Measurements from ENCODE around the gene LEP.

Gene LEP

DNA sequence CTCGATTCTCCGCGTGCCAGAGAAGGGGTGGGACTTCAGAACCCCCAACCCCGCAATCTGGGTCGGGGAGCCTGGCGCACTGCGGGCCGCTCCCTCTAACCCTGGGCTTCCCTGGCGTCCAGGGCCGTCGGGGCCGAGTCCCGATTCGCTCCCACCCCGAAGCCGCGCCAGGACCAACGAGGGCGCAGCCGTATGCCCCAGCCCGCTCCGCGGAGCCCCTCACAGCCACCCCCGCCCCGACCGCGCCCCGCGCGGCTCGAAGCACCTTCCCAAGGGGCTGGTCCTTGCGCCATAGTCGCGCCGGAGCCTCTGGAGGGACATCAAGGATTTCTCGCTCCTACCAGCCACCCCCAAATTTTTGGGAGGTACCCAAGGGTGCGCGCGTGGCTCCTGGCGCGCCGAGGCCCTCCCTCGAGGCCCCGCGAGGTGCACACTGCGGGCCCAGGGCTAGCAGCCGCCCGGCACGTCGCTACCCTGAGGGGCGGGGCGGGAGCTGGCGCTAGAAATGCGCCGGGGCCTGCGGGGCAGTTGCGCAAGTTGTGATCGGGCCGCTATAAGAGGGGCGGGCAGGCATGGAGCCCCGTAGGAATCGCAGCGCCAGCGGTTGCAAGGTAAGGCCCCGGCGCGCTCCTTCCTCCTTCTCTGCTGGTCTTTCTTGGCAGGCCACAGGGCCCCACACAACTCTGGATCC is at the start of gene LEP:
Gene LEP (plus strand): TSS at position 583 of the 691 bp plus-strand sequence. CDS start 10,741 bp downstream, outside the sequence.
- no peak for DNase-seq (ENCODE audit: low spot score)

DNA sequence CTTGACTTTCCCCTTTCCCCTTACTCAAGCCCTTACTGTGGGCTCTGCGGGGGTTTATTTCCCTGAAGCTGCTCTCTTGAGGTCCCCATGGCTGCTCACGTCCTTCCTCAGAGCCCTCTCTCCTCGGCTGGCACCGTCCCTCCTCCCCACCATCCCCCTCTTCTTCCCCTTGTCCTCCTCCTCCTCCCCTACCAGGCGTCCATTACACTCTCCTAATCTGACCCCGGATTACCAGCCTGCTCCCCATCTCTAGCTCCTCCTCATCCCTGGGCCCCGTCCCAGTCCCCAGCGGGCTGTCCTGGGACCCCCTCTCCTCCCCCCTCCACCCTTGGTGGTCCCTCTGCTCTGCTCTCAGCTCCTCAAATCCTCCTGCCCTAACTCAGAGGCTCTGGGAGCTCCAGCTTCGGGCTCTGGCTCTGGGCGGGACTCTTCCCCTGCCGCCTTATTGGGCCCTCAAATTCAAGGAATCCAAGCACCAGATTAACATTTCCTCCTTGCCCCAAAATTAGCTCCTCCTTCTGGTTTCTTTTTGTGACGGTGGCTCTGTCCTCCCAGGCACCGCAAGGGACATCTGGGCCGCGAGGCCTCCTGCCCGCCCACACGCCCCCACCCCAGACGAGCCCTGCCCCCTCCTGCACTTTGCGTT is 48.5 kb upstream of the LEP start:
- DNase-seq (ENCODE audit: low spot score) = no peak

DNA sequence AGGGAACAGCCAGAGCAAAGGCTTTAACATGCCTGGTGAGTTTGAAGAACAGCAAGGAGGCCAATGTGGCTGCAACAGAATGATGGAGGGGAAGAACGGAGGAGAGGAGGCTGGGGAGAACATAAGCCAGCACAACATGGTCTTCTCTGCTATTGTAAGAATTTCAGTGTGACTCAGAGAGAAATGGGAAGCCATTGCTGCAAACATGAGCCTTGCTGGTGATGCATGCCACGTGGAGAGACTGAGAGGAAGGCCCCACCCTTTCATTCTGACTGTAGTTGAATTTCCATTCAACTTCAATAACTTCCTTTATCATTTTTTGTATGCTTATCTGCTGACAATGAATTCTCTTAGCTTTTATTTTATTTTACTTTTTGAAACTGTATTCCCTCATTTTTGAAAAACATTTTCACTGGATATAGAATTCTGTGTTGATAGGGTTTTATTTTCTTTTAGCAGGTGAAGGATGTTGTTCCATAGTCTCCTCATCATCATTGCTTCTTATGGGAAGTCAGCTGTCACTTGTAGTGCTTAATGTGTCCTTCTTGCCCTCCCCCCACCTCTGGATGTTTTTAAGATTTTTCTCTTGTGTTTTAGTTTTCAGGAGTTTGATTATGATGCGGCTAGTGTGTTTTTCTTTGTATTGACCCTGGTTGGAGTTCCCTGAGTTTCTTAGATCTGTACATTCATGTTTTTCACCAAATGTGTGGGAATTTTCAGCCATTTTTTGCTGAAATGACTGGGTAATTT is 46.4 kb upstream of the LEP start:
- DNase-seq (ENCODE audit: low spot score) = no peak

DNA sequence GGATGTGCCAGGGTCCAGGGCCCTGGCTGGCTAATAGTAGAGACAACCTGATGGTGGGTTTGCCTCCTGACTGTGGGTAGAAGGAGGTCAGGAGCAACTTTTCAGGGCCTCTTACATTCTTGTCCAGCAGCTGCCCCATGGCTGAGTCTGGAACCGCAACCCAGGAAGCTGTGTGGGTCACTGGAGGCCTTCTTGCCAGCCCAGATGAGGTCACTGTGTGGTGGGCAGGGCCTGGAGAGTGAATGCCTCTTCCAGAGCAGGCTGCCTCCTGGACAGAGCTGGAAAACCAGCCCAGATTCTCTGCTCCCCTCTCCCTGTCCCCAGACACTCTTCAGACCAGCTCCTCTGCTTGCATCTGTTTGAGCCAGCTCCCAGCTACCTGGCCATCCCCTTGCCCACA is 43.5 kb upstream of the LEP start:
- no peak for DNase-seq (ENCODE audit: low spot score)

DNA sequence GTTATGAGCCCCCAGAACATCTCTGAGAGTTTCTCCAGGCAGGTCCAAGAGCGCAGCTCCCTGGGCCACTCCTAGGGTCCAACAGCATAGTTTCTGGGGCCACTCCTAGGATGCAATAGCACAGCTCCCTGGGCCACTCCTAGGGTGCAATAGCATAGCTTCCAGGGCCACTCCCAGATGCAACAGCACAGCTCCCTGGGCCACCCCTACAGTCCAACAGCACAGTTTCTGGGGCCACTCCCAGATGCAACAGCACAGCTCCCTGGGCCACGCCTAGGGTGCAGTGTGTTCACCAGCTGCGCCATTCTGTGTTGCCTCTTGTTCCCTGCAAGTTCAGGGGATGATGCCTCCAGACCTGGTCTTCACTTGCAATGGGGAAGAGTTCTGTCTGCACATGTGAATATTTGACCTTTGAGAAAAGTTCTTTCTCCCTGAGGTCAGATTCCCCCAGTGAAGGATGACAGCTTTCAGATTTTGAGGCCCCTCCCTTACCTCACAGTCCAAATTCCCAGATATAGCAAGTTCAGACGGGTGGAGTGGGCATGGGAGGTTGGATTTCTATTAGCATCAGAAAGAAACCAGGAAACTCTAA is 43.0 kb upstream of the LEP start:
- DNase-seq (ENCODE audit: low spot score) = no peak

DNA sequence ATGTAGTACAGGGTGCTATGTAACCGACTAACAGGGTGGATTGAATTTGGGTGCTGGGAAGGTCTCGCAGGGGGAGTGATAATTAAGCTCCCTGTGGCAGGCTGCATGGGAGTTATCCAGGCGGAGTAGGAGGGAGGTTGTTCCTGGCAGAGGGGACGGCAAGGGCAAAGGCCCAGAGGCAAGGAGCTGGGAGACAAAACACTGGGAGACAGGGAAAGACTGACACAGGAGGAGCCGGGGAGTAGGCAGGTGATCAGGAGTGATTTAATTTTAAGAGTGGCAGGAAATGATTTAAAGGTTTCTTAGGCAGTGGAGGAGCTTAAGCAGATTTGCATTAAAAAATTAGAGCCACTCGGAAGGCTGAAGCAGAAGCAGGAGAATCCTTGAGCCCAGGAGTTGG is 40.7 kb upstream of the LEP start:
- DNase-seq (ENCODE audit: low spot score) = peak; percentile 48

DNA sequence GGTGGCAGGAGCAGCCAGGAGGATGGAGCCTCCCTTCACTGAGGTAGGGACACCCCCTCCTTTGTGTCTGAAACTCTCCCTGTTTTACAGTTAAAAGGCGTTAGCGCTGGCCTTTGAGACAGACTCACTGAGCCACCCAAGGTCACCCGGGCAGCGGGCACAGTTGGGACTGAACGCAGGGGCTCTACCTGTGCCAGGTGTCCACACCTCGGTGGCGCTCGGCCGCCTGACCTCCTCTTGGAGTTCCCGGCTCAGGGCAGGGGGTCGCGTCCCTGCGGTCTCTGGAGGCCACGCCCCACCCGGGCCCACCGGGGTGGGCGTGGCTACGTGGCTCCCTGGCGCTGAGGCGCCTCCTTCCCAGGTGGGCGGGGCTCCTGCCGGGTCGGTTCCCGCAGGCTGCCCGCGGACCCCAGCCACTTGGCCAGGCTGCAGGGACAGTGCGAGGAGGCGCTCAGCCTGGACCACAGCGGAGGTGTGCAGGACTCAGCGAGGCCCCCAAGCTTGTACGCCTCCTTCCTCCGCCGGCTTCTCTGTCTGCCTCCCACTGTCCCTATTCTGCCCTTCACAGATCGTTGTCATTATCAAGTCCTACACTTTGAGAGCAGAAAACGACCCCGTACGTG is 39.9 kb upstream of the LEP start:
- DNase-seq (ENCODE audit: low spot score) = no peak

DNA sequence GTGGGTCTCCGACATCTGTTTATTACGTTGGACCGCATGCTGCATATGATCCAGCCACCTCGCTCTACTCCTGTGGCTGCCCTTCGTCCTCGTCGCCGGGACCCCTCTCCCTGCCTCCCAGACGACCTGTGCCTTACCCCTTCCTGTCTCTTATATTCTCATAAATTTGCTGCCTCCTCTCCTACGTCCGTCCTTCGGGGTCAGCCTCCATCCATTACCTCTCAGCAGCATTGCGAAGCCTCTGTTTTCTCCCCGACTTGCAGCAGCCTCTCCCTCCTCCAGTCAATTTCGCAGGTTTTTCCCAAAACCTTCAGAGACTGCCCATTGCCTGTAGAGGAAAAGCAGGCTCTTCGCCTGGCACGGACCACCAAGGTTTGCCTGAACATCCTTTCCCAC is 39.4 kb upstream of the LEP start:
- no peak for DNase-seq (ENCODE audit: low spot score)

DNA sequence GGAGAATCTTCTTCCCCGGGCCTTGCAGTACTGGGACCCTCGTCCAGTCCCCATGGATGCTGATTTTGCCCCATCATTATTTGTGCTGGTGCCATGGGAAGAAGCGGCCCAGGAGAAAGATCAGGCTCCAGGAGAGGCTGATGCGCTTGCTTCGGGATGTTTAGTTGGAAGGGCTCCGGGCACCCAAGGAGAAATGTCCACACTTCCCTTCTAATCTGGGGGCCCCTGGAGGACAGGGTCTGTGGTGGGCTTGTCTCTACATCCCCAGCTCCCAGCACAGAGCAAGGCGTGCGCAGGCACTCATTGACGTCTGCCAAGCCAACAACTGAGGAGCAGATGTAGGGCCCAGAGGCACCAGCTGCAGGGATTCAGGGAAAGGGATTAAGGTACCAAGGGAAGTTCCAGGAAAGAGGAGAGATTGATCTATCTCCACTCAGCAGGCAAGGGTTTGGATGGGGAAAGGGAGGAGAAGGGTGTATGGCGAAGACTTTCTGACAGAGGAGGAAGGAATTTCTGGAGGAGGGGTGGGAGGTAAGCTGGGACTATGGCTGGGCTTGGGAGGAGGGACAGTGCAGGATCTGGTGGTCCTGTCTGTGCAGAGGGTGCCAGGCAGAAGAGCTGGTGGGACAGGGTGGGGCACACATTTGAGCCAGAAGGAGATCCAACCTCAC is 38.7 kb upstream of the LEP start:
- DNase-seq (ENCODE audit: low spot score) = no peak

DNA sequence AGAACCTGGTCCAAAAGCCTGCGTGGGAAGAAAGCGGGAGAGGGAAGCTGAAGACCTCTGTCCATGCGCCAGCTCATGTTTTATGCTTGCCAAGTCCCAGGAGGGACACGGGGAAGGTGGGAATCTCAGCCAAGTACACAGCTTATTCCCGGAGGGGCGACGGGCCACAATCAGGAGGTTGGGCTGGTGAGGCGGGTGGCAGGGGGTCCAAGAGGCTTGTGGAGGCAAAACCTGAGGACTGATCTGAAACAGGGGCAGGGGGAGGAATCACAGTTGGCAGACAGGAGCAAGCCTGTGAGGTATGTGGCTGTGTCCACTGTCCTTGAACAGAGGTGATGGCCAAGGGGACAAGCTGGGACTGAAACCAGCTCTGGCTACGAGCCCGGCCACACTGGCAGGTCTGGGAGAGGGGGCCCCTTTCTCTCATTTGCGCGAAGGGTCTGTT is 38.0 kb upstream of the LEP start:
- DNase-seq (ENCODE audit: low spot score) = no peak

DNA sequence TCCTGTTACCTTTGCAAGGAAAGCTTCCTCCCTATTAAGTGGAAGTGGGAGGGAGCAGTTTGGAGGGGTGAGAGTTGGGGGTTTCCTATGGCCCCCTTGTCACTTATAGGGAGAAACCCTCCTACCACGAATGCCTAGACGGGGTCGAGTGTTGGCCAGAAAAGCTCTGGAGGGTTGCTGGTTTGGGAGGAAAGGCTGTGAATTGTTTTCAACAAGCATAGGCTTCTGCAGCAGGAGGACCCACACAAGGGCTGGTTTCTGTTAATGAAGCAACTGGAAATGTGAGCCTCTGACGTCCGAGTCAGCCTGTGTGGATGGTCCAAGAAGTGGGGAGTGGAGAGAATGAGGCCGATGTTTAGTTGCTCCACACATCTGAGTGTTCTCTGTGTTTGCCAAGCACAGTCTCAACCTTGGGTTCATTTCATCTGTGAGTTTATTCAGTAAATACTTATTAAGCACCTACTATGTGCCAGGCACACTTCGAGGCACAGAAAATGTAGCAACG is 37.3 kb upstream of the LEP start:
- no peak for DNase-seq (ENCODE audit: low spot score)

DNA sequence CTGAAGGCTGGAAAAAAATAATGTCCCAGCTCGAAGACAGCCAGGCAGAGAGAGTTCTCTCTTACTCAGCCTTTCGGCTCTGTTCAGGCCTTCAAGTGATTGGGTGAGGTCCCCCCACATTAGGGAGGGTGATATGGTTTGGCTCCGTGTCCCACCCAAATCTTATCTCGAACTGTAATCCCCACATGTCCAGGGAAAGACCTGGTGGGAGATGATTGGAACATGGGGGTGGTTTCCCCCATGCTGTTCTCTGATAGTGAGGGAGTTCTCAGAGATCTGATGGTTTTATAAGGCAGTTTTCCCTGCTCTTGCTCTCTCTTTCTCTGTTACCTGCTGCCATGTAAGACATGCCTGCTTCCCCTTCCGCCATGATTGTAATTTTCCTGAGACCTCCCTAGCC is 36.6 kb upstream of the LEP start:
- DNase-seq (ENCODE audit: low spot score) = no peak

DNA sequence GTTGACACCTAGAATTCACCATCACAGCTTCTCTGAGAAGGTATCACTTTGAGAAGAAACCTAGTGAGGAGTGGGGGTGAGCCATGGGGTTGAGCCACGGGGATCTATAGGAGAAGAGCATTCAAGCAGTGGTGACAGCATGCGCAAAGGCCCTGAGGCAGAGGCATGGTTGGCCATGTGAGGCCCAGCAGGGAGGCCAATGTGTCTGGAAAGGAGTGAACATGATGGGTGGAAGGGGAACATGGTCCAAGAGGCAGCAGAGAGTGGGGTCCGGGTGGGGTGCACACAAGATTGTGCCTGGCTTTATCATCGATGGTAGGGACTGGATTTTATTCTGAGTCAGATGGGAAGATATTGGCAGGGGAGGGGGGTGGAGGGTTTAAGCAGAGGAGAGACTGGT is 36.0 kb upstream of the LEP start:
- no peak for DNase-seq (ENCODE audit: low spot score)

DNA sequence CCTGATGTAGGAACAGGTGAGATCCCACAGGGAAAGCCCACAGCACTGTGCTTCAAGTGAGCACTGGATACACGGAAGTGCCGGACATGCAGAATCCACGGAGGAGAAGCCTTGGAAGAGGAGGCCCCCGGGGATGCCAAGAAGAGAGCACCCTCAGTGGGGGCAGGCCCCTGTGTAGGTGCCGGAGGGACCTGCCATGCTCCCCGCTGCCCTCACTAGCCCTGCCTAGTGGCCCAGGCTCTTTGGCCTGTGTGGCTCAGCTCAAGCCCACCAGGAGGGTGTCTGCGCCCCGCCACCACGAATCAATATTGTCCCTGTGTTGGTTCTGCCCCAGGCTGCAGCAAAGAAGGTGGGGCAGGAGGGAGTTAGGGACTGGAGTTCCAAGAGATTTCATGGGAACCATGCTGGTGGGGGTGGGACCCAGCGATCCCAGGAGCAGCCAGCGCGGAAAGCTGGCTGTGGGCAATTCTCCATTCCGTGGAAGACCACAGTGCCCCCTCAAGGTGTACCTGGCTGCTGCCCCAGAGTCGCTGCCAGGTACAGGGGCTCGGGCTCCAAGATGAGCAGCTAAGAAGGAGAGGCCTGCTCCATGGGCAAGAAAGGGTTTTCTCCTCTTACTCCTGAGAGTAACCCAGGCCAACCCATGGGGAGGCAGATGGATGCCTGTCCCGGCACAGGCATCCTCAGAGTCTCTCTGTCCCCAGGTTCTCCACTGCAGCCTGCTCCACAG is 34.9 kb upstream of the LEP start:
- DNase-seq (ENCODE audit: low spot score) = no peak

DNA sequence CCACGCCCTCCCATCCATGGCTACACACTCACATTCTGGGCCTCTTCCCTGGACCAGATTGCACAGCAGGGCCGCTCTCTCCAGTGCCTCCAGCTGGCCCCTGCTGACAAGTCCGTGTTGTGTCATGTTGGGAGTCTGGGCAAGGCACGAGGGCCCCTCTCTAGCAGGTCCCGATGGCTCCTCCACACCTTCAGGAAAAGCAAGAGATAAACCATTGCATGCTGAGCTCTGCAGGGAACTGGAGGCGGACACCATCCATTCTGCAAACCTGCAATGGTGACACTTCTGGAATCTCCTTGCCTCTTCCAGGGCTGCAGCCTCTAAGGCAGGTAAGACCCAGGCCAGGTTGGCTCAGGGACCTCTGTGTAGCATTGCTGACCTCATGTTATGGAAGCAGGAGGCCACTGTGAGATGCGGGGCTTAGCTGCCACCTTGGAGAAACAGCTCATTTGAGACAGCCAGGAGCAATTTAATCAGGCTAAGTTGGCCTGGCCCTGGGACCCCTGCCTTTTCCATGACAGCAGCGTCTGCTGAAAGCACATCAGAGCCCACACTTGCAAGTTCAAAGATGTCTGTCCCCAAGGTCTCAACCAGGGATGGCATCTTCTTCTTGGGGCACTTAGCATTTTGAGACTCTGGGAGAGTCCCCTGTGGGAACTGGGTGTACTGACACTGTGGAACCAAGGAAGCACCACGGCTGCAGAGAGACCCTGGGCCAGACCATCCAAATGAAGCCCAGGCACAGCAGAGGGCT is 34.2 kb upstream of the LEP start:
- no peak for DNase-seq (ENCODE audit: low spot score)

DNA sequence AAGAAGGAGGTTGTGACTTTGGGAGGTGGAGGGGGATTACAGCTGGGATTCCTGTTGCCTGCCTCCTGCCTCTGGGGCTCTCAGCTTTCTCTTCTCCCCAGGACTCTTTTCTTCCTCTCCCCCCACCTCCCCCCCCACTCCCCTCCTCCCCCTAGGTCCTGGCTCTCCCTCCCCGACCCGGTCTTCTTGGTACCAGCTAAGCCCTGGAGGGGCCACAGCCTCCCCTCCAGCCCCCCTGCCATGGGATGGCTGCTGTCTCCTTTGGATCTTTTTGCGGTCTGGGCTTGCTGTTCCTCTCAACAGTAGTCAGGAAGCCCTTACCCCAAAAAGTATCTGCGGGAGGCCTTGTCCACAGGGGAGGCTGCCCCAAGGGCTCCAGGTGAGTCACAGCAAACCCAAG is 33.5 kb upstream of the LEP start:
- no peak for DNase-seq (ENCODE audit: low spot score)

DNA sequence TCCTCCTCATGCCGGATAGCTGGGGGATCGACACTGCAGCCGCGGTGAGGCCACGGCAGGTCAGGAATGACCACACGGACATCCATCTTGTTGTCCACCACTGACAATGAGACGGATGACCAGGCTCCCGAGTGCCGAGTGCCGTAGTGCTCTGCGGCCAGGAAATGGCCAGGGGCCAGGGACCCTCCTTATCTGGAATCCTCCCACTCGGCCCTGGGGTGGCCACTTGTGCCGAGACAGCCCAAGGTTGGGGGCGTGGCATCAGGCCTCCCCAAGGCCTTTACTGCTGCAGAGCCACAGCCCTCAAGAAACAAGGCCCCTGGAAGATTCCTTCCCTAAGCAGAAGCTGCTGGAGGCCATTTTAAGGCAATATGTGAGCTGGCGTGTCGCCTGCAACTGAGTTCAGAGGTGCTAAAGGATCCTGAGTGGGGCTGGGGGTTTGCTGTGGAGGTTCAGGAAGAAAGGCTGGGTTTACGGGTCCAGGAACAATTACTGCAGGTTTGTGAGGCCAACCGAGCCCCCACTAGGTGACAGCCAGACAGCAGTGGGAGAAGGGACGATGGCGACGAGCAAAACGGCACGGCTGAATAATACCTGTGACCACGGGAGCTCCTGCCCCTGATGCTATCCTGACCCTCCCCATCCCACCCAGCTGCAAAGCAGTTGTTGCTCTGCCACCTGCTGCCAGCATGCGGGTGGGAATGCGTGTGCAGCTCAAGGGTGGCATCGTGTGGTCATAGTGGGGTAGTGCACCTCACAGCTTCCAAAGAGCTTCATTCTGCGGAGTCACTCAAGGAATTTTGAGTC is 31.6 kb upstream of the LEP start:
- peak; percentile 85 for DNase-seq (ENCODE audit: low spot score)

DNA sequence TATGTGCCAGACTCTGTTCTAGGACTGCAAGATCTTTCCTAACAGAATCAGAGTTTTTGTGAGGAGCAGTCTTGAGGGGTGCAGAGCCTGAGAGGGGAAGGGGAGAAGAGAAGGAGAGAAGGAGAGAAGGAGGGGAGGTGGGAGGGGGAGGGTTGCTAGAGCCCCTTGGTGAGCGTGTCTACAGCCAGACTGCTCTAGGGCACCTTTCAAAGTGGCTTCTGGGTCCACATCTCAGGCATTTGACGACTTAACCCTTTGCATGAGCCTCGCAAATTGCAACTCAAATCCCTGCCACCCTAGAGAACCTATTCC is 31.1 kb upstream of the LEP start:
- DNase-seq (ENCODE audit: low spot score) = no peak

Measured in D341Med (cell line).